Measurements from ENCODE around the gene CAMSAP3.

DNA sequence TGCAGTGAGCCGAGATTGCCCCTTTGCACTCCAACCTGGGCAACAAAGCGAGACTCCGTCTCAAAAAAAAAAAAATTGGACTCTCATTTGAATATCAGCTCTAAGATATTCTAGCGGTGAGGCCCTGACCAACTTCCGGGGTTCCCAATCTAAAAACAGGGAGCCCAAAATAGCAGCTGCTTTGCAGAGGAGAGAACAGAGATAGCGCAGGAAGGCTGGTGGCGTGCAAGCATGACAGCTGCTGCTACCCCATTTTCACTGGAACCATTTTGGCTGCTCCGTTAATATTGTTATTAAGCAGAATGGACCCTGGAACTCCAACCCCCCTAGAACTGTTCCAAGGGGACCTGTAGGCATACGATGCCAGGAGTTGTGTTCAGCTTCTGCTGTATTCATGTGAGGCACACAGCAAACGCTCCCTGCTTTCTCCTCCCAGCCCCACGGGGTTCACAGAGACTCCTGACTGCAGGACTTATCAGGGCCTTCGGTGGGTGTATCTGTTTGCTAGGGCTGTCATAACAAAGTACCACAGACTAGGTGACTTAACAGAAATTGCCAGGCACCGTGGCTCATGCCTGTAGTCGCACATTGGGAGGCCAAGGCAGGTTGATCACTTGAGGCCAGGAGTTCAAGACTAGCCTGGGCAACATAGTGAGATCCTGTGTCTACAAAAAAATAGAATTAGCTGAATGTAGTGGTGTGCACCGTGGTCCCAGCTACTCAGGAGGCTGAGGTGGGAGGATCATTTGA is 52.8 kb downstream of the CAMSAP3 start:
- TF ChIP-seq POLR2A (IDR thresholded peaks at IDR 0.05) = no peak
- TF ChIP-seq, protein P1, sequence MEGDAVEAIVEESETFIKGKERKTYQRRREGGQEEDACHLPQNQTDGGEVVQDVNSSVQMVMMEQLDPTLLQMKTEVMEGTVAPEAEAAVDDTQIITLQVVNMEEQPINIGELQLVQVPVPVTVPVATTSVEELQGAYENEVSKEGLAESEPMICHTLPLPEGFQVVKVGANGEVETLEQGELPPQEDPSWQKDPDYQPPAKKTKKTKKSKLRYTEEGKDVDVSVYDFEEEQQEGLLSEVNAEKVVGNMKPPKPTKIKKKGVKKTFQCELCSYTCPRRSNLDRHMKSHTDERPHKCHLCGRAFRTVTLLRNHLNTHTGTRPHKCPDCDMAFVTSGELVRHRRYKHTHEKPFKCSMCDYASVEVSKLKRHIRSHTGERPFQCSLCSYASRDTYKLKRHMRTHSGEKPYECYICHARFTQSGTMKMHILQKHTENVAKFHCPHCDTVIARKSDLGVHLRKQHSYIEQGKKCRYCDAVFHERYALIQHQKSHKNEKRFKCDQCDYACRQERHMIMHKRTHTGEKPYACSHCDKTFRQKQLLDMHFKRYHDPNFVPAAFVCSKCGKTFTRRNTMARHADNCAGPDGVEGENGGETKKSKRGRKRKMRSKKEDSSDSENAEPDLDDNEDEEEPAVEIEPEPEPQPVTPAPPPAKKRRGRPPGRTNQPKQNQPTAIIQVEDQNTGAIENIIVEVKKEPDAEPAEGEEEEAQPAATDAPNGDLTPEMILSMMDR (IDR thresholded peaks at IDR 0.05 in 4 of 5, conservative IDR thresholded peaks at IDR 0.05 in 1 of 5) = no peak

All from gastrocnemius medialis (tissue), 4 donors.